ENCODE measurements around the gene EIF4EBP3. TPM values are rescaled to one million over a fixed set of nuclear protein-coding genes. Genes with fewer than 3 reads are reported as not detected.

The EIF4EBP3 gene
- total and polyA plus RNA-seq, 9 of the 15 experiments (the other 6 are each of a cell fraction or from before 2014, with no cell fraction given): 1.3 to 7.5 (median 3.8) TPM

DNA sequence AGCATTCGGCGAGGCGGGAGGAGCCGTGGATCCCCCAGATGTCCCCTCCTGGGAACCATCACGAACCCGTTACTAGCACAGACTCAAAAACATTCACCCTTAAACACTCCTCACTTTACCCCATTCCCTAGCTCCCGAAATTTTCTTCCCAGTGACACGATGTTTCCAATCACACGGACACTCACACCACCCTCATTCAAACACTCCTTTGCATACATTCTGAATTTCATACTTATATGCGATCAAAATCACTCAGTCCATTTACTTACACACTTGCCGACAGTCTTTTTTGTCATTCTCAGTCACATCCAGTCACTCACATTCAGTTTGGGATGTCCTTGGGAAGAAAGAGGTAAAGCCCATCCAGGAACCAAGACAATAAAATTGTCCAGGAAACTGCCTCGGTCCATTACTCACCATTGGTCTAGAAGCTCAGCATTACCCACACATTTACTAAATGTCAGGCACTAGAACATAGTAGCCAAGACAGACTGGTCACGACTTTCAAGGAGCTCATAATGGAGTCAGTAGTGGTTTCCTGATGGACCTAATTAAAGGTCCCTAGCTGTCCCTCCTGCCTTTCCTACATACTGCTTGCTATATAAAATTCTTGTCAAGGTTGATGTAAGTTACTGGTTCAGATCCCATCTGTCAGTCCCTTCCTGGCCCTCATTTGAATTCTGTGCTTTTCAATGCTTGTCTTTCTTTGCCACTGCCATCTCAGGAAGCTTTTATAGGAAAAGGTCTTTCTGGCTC is 17.7 kb downstream of the EIF4EBP3 start:
- no peaks in the 10 kb centered on the region for H3K9me3 ChIP-seq (replicated peaks; ENCODE audit: control insufficient read depth, insufficient read depth, low read depth, low read length)
- peak overlapping the region; percentile 75 for H3K4me3 ChIP-seq
- H3K9me1 ChIP-seq (ENCODE audit: control insufficient read depth, insufficient read depth, low read length): no peaks in the 10 kb centered on the region
- no peak for ATAC-seq
- H2AFZ ChIP-seq (ENCODE audit: low read depth, low read length): peak overlapping the region; percentile 94
- H3K4me1 ChIP-seq (replicated peaks in 1 of 2; ENCODE audit: control insufficient read depth in 2 of 2, insufficient read depth in 2 of 2, low read length in 2 of 2): peaks cover 26 to 39% of the 10 kb centered on the region in 2 experiments
- ChIA-PET CTCF (ENCODE audit: low intra/inter-chr PET ratio) (no interaction called here), POLR2A (interaction anchor here (0.5 to 6.8 kb wide), 8 partner anchors 8 to 82 kb away, joined by 3 to 46 read pairs (median 4); partner anchors contain the start of genes EIF4EBP3, IK, NDUFA2 and SRA1)
- intact Hi-C loops (cut with micrococcal nuclease): no loop called here
- FAIRE-seq: no peak
- in situ Hi-C loops (cut with MboI): loop anchor here (5.0 kb wide), 1 partner anchor 77 kb away; no protein-coding TSS in a partner anchor
- peak overlapping the region; percentile 93 to 100 for H3K9ac ChIP-seq (ENCODE audit: insufficient read depth in 1 of 2, low read depth in 2 of 2, low read length in 2 of 2)
- no peaks in the 10 kb centered on the region for H3K27me3 ChIP-seq (ENCODE audit: control insufficient read depth in 2 of 2, insufficient read depth in 2 of 2, low read length in 2 of 2)
- H3K79me2 ChIP-seq (ENCODE audit: control insufficient read depth, insufficient read depth, low read length): peaks cover 36% of the 10 kb centered on the region
- H4K20me1 ChIP-seq (replicated peaks; ENCODE audit: control insufficient read depth, insufficient read depth, low read length): no peaks in the 10 kb centered on the region
- H3K36me3 ChIP-seq (ENCODE audit: control insufficient read depth, insufficient read depth, low read length): peaks cover 45% of the 10 kb centered on the region
- WGBS (ENCODE audit: insufficient coverage, low coverage, missing lambda C conversion rate): under 1% methylated on average over 13 of the region's 13 CpGs
- H3K4me2 ChIP-seq (ENCODE audit: insufficient read depth, low read length): peak overlapping the region; percentile 99
- BruUV-seq (replicated peaks): TSS peak; percentile 78
- peak overlapping the region; percentile 98 for H3K27ac ChIP-seq (ENCODE audit: extremely low read depth, low read depth, low read length)
- DNase-seq (ENCODE audit: extremely low read depth in 1 of 4, low spot score in 3 of 4): peak in 1 of 4 experiments; percentile 4
- TF ChIP-seq DNMT1 (IDR thresholded peaks at IDR 0.05) (0 out of 2 replicates have a peak, but pooled peaks have one; percentile 72), TEAD2 (tag; IDR thresholded peaks at IDR 0.05) (no peak), ARID2 (IDR thresholded peaks at IDR 0.05) (0 out of 2 replicates have a peak, but pooled peaks have one; percentile 45), MCM7 (IDR thresholded peaks at IDR 0.05) (0 out of 4 replicates have a peak, but pooled peaks of 1 of the 2 experiments have one; percentile 20), NKRF (IDR thresholded peaks at IDR 0.05; ENCODE audit: borderline replicate concordance) (0 out of 2 replicates have a peak, but pooled peaks have one; percentile 14), ZNF707 (CRISPR knock-in tag; conservative IDR thresholded peaks at IDR 0.05) (no peak), ZNF644 (tag; IDR thresholded peaks at IDR 0.05; ENCODE audit: low read depth) (0 out of 2 replicates have a peak, but pooled peaks have one; percentile 39), PHB2 (IDR thresholded peaks at IDR 0.05; ENCODE audit: low read depth) (0 out of 2 replicates have a peak, but pooled peaks have one; percentile 49), NFATC3 (IDR thresholded peaks at IDR 0.05) (peak; percentile 40; the same call in 1 of the 2 replicates), GTF2E2 (tag; IDR thresholded peaks at IDR 0.05) (peak; percentile 85), TFAM (CRISPR knock-in tag; conservative IDR thresholded peaks at IDR 0.05) (no peak), GATAD2B (IDR thresholded peaks at IDR 0.05; ENCODE audit: borderline replicate concordance) (no peak), ZNF175 (CRISPR knock-in tag; IDR thresholded peaks at IDR 0.05; ENCODE audit: low read depth) (peak; percentile 34; the same call in 1 of the 2 replicates)
- TF ChIP-seq, protein P1, sequence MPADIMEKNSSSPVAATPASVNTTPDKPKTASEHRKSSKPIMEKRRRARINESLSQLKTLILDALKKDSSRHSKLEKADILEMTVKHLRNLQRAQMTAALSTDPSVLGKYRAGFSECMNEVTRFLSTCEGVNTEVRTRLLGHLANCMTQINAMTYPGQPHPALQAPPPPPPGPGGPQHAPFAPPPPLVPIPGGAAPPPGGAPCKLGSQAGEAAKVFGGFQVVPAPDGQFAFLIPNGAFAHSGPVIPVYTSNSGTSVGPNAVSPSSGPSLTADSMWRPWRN (IDR thresholded peaks at IDR 0.05; ENCODE audit: low read depth): no peak
- TF ChIP-seq, protein P2, sequence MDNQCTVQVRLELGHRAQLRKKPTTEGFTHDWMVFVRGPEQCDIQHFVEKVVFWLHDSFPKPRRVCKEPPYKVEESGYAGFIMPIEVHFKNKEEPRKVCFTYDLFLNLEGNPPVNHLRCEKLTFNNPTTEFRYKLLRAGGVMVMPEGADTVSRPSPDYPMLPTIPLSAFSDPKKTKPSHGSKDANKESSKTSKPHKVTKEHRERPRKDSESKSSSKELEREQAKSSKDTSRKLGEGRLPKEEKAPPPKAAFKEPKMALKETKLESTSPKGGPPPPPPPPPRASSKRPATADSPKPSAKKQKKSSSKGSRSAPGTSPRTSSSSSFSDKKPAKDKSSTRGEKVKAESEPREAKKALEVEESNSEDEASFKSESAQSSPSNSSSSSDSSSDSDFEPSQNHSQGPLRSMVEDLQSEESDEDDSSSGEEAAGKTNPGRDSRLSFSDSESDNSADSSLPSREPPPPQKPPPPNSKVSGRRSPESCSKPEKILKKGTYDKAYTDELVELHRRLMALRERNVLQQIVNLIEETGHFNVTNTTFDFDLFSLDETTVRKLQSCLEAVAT (IDR thresholded peaks at IDR 0.05): 0 out of 4 replicates have a peak, but pooled peaks of 1 of the 2 experiments have one; percentile 64
- TF ChIP-seq, protein P3, sequence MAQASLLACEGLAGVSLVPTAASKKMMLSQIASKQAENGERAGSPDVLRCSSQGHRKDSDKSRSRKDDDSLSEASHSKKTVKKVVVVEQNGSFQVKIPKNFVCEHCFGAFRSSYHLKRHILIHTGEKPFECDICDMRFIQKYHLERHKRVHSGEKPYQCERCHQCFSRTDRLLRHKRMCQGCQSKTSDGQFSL (CRISPR knock-in tag; IDR thresholded peaks at IDR 0.05): no peak
- TF ChIP-seq, protein P3 (tag; IDR thresholded peaks at IDR 0.05): peak in 1 of 2 experiments; percentile 39; a peak in 1 of 4 replicates
